Breast epithelium (tissue), 4 donors: ENCODE measurements around the gene LRRC32. TPM values are rescaled to one million over a fixed set of nuclear protein-coding genes. Genes with fewer than 3 reads are reported as not detected.

ENCODE experiments used
- DNase-seq, 2 donors: peaks; one replicate each; pipeline ENCODE4 v3.0.0-alpha.2; 2019; ENCODE audit warnings: low spot score in 2 of 2
- H3K27ac ChIP-seq, 2 donors: fragments of 200-600 bp; sonication (generic) in 1 of 2; one replicate each; pipeline ENCODE4 v1.5.1; 2016 to 2019; ENCODE audit warnings: mild to moderate bottlenecking in 1 of 2
- H3K27me3 ChIP-seq, 2 donors: fragments of 200-600 bp; sonication (generic) in 1 of 2; one replicate each; pipeline versions ENCODE4 v1.5.1 to v1.6.0; 2017 to 2019; ENCODE audit warnings: control low read depth in 1 of 2, mild to moderate bottlenecking in 1 of 2
- H3K36me3 ChIP-seq: fragments of 200-600 bp; one replicate; pipeline ENCODE4 v1.5.1; 2019
- H3K4me1 ChIP-seq, 2 donors: fragments of 200-600 bp; sonication (generic); one replicate each; pipeline ENCODE4 v1.5.1; 2016 to 2019; ENCODE audit warnings: control low read depth in 1 of 2
- H3K4me3 ChIP-seq, 3 donors: fragments of 200-600 bp; sonication (generic); 1 replicate in 2 of 3; 2 replicates in 1 of 3; pipeline ENCODE4 v1.5.1; 2016 to 2019; ENCODE audit warnings: mild to moderate bottlenecking in 3 of 3, moderate library complexity in 2 of 3
- H3K9me3 ChIP-seq, 2 donors: fragments of 200-600 bp; sonication (generic) in 1 of 2; one replicate each; pipeline ENCODE4 v1.5.1; 2016 to 2019; ENCODE audit warnings: control low read depth in 1 of 2
- CTCF ChIP-seq, 3 donors: fragments of 450-650 bp; IDR thresholded peaks; one replicate each; pipeline ENCODE4 v1.5.1; 2016 to 2017; ENCODE audit warnings: antibody characterized with exemption in 3 of 3, mild to moderate bottlenecking in 3 of 3, moderate library complexity in 3 of 3
- POLR2A ChIP-seq: fragments of 450-650 bp; IDR thresholded peaks from one replicate; pipeline ENCODE4 v1.6.1; 2016; ENCODE audit warnings: antibody characterized with exemption, mild to moderate bottlenecking, moderate library complexity
- POLR2AphosphoS5 ChIP-seq, 3 donors: sonication (generic); formaldehyde crosslinking; IDR thresholded peaks; one replicate each; pipeline ENCODE4 v1.6.1; 2017; ENCODE audit warnings: antibody characterized with exemption in 3 of 3
- intact Hi-C: fragments of 100-400 bp; cut with DNase I; formaldehyde crosslinking; loops from one replicate; pipeline ENCODE4 v1.15.1; 2023; ENCODE audit warnings: low total_unique reads
- total RNA-seq, 3 donors: library from RNA; depleted of rRNA; stranded (reverse); fragments of >200 nt; gene quantifications; one replicate each; pipeline ENCODE4 v1.1.0, GENCODE V29; 2016

LRRC32 gene
- total RNA-seq, 3 donors from 2014 or later: 7.5 to 56.0 (median 42.6) TPM

GRCh38 chr11:76673176-76674142, 2.9 kb upstream of the LRRC32 start:
- Histone ChIP-seq H3K36me3 (no peaks in the 10 kb centered on the region), H3K9me3 (no peaks in the 10 kb centered on the region), H3K27ac (peak overlapping the region in 1 of 2 donors; percentile 88), H3K4me3 (no peak overlapping the region), H3K27me3 (peaks cover 0 to 8% of the 10 kb centered on the region in 2 donors), H3K4me1 (no peaks in the 10 kb centered on the region)
- no peak for DNase-seq
- intact Hi-C loops: no loop called here
- no peak for TF ChIP-seq CTCF (IDR thresholded peaks at IDR 0.05)
- TF ChIP-seq POLR2A: no peak
- TF ChIP-seq POLR2AphosphoS5 (IDR thresholded peaks at IDR 0.05): no peak

- intact Hi-C loops: no loop called here
- TF ChIP-seq POLR2AphosphoS5 (IDR thresholded peaks at IDR 0.05): no peak
- no peak for TF ChIP-seq POLR2A
- TF ChIP-seq CTCF (IDR thresholded peaks at IDR 0.05): no peak
- H3K4me3 ChIP-seq: no peak overlapping the region
These were observed 2.1 kb upstream of the LRRC32 start for GRCh38 chr11:76672431-76673175.

DNA sequence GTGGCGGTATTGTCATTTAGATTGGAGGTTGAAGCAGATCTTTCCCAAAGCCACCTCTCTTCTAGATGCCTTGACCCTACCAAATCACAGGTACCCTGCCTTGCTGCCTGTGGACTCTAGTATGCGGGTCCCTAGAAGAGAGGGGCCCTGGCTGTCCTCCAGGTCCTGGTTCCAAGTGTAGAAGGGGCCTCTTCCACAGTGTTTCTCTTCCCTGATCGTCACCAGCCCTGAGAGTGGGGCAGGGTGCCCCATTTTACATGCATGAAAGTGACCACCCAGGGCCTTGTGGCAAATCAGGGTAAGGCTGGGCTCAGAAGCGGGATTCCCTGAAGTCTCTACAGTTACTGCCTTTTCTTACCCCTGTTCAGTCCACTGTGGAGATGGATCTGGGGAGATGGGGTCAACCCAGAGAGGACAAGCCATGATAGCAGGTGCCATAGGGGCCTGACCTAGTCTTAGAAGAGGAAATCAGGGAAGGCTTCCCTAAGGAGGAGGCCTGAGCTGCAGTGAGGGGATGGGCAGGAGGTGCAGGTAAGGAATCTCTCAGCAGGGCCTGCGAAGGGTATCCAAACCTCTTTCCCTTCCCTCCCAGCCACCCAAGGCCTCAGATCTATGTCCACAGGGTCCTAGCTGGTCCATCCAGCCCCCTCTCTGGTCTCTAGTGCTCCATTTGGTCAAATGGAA, 1.2 kb upstream of the LRRC32 start:
- H3K36me3 ChIP-seq: no peaks in the 10 kb centered on the region
- H3K4me3 ChIP-seq: no peak overlapping the region
- peaks cover 0 to 8% of the 10 kb centered on the region in 2 donors for H3K27me3 ChIP-seq
- DNase-seq: no peak
- peak overlapping the region; percentile 15 to 88 for H3K27ac ChIP-seq
- TF ChIP-seq POLR2AphosphoS5 (IDR thresholded peaks at IDR 0.05) (no peak), POLR2A (no peak), CTCF (IDR thresholded peaks at IDR 0.05) (no peak)
- no peaks in the 10 kb centered on the region for H3K9me3 ChIP-seq
- intact Hi-C loops: no loop called here
- H3K4me1 ChIP-seq: peaks cover 0 to 4% of the 10 kb centered on the region in 2 donors

More at GRCh38 chr11:76672431-76673175, 2.1 kb upstream of the LRRC32 start:
- Histone ChIP-seq H3K9me3 (no peaks in the 10 kb centered on the region), H3K4me1 (no peaks in the 10 kb centered on the region), H3K36me3 (no peaks in the 10 kb centered on the region), H3K27ac (peak overlapping the region in 1 of 2 donors; percentile 88), H3K27me3 (peaks cover 0 to 8% of the 10 kb centered on the region in 2 donors)
- no peak for DNase-seq

GRCh38 chr11:76671237-76671592, 668 bp upstream of the LRRC32 start:
- no peaks in the 10 kb centered on the region for H3K9me3 ChIP-seq
- peaks cover 0 to 7% of the 10 kb centered on the region in 2 donors for H3K4me1 ChIP-seq
- intact Hi-C loops: no loop called here
- peak overlapping the region; percentile 61 to 88 for H3K27ac ChIP-seq
- TF ChIP-seq POLR2A: no peak
- no peak for TF ChIP-seq POLR2AphosphoS5 (IDR thresholded peaks at IDR 0.05)
- TF ChIP-seq CTCF (IDR thresholded peaks at IDR 0.05): no peak
- DNase-seq: no peak
- peak overlapping the region; percentile 63 to 82 (median 77) for H3K4me3 ChIP-seq
- peaks cover 0 to 8% of the 10 kb centered on the region in 2 donors for H3K27me3 ChIP-seq
- H3K36me3 ChIP-seq: no peaks in the 10 kb centered on the region
